Tibial nerve (tissue), 4 donors: ENCODE data around the gene UTP15.

Source experiments
- CTCF ChIP-seq, 5 experiments: fragments of 200-600 bp in 3 of 5; fragments of 450-650 bp in 2 of 5; sonication (generic) in 3 of 5; IDR thresholded peaks; one replicate each; pipeline ENCODE4 v1.5.1; 2016 to 2019; ENCODE audit warnings: antibody characterized with exemption in 5 of 5, mild to moderate bottlenecking in 3 of 5, moderate library complexity in 2 of 5
- EP300 ChIP-seq, 2 donors: sonication (generic); formaldehyde crosslinking; IDR thresholded peaks; one replicate each; pipeline ENCODE4 v1.6.1; 2017; ENCODE audit warnings: antibody characterized with exemption in 2 of 2, mild to moderate bottlenecking in 1 of 2
- POLR2A ChIP-seq, 2 donors: fragments of 450-650 bp; IDR thresholded peaks; one replicate each; pipeline ENCODE4 v1.6.1; 2017; ENCODE audit warnings: antibody characterized with exemption in 2 of 2, mild to moderate bottlenecking in 2 of 2, moderate library complexity in 2 of 2

- TF ChIP-seq CTCF (IDR thresholded peaks at IDR 0.05) (no peak), EP300 (IDR thresholded peaks at IDR 0.05) (no peak), POLR2A (IDR thresholded peaks at IDR 0.05) (no peak)
Measured at GRCh38 chr5:73532195-73532594, 33.3 kb upstream of the UTP15 start.
